Measurements from ENCODE around the gene SIDT2. TPM values are rescaled to one million over a fixed set of nuclear protein-coding genes. Genes with fewer than 3 reads are reported as not detected.

Gene SIDT2
- total RNA-seq, 1 experiment from 2014 or later, result 27.6 TPM

- no peak for TF ChIP-seq FOXP1 (CRISPR knock-in tag; IDR thresholded peaks at IDR 0.05; ENCODE audit: borderline replicate concordance)
- no peak for TF ChIP-seq NR3C1 (CRISPR knock-in tag; conservative IDR thresholded peaks at IDR 0.05; ENCODE audit: low read depth)
- 0 out of 2 replicates have a peak, but pooled peaks have one; percentile 57 for TF ChIP-seq ZNF671 (CRISPR knock-in tag; IDR thresholded peaks at IDR 0.05)
- TF ChIP-seq SMAD3 (CRISPR knock-in tag; IDR thresholded peaks at IDR 0.05; ENCODE audit: borderline replicate concordance), result no peak
- TF ChIP-seq ZNF263 (CRISPR knock-in tag; IDR thresholded peaks at IDR 0.05; ENCODE audit: low read depth), result no peak
- no peak for TF ChIP-seq CREB1 (CRISPR knock-in tag; IDR thresholded peaks at IDR 0.05)
- peak; percentile 65; the same call in 1 of the 2 replicates for TF ChIP-seq HMGXB4 (CRISPR knock-in tag; IDR thresholded peaks at IDR 0.05)
- 0 out of 2 replicates have a peak, but pooled peaks have one; percentile 30 for TF ChIP-seq PRRX2 (CRISPR knock-in tag; IDR thresholded peaks at IDR 0.05)
- TF ChIP-seq E2F4 (CRISPR knock-in tag; IDR thresholded peaks at IDR 0.05; ENCODE audit: borderline replicate concordance, low read depth), result no peak
- TF ChIP-seq ZNF317 (CRISPR knock-in tag; IDR thresholded peaks at IDR 0.05; ENCODE audit: borderline replicate concordance, low read depth), result no peak
- TF ChIP-seq ZNF232 (CRISPR knock-in tag; IDR thresholded peaks at IDR 0.05), result no peak
- no peak for TF ChIP-seq ZNF121 (CRISPR knock-in tag; IDR thresholded peaks at IDR 0.05)
- no peak for TF ChIP-seq NR1H2 (CRISPR knock-in tag; IDR thresholded peaks at IDR 0.05)
- no peak for TF ChIP-seq TCF7 (CRISPR knock-in tag; IDR thresholded peaks at IDR 0.05; ENCODE audit: low read depth)
- TF ChIP-seq AFF4 (CRISPR knock-in tag; IDR thresholded peaks at IDR 0.05; ENCODE audit: borderline replicate concordance), result no peak
- TF ChIP-seq ZBTB43 (CRISPR knock-in tag; IDR thresholded peaks at IDR 0.05), result no peak
- no peak for TF ChIP-seq ERG (CRISPR knock-in tag; IDR thresholded peaks at IDR 0.05)
- TF ChIP-seq MLX (CRISPR knock-in tag; IDR thresholded peaks at IDR 0.05), result no peak
- TF ChIP-seq CBFB (CRISPR knock-in tag; IDR thresholded peaks at IDR 0.05; ENCODE audit: low read depth), result no peak
- TF ChIP-seq KAT7 (CRISPR knock-in tag; IDR thresholded peaks at IDR 0.05; ENCODE audit: borderline replicate concordance), result no peak
- no peak for TF ChIP-seq ATF3 (CRISPR knock-in tag; conservative IDR thresholded peaks at IDR 0.05)
- TF ChIP-seq MAX (CRISPR knock-in tag; IDR thresholded peaks at IDR 0.05), result no peak
- TF ChIP-seq JAZF1 (CRISPR knock-in tag; IDR thresholded peaks at IDR 0.05), result no peak
- TF ChIP-seq FOXJ3 (CRISPR knock-in tag; IDR thresholded peaks at IDR 0.05; ENCODE audit: borderline replicate concordance), result no peak
- TF ChIP-seq RELA (CRISPR knock-in tag; IDR thresholded peaks at IDR 0.05; ENCODE audit: borderline replicate concordance), result no peak
- TF ChIP-seq GABPB1 (CRISPR knock-in tag; IDR thresholded peaks at IDR 0.05), result no peak
- TF ChIP-seq TEAD1 (CRISPR knock-in tag; IDR thresholded peaks at IDR 0.05), result no peak
These were observed 19.2 kb downstream of the SIDT2 start (continued) for GRCh38 chr11:117197516-117198456.

Measured in WTC11 (cell line).